ENCODE data around the gene FOSB.
A peak's percentile ranks its signal among the peaks of the same experiment; 100 is the strongest.

Gene FOSB

GRCh38 chr19:45522010-45522941, 54.5 kb downstream of the FOSB start:
- Histone ChIP-seq H3K9ac (ENCODE audit: low read length) (no peak overlapping the region), H3K79me2 (ENCODE audit: low read length) (no peaks in the 10 kb centered on the region), H2AFZ (ENCODE audit: low read depth, low read length) (no peak overlapping the region), H3K36me3 (replicated peaks; ENCODE audit: low read depth, low read length) (peaks cover 51% of the 10 kb centered on the region), H3K9me3 (ENCODE audit: insufficient read depth, low read length) (no peaks in the 10 kb centered on the region), H3K27ac (ENCODE audit: low read length) (0 out of 2 replicates have a peak overlapping the region, but pooled peaks have one; percentile 2), H4K20me1 (ENCODE audit: insufficient read depth, low read length) (no peaks in the 10 kb centered on the region), H3K4me2 (ENCODE audit: low read length) (no peak overlapping the region), H3K27me3 (ENCODE audit: low read depth, low read length) (no peaks in the 10 kb centered on the region), H3K4me1 (ENCODE audit: low read length) (peaks cover 17% of the 10 kb centered on the region), H3K4me3 (ENCODE audit: low read length) (no peak overlapping the region)
- TF ChIP-seq CTCF (IDR thresholded peaks at IDR 0.05; ENCODE audit: low read depth, low read length): no peak
- no peak for TF ChIP-seq EZH2phosphoT487 (IDR thresholded peaks at IDR 0.05; ENCODE audit: low read depth)

- TF ChIP-seq EZH2phosphoT487 (IDR thresholded peaks at IDR 0.05; ENCODE audit: low read depth) (no peak), CTCF (IDR thresholded peaks at IDR 0.05; ENCODE audit: low read depth, low read length) (peak; percentile 94)
- H3K36me3 ChIP-seq (replicated peaks; ENCODE audit: low read depth, low read length): peaks cover 56% of the 10 kb centered on the region
- H3K4me2 ChIP-seq (ENCODE audit: low read length): peak overlapping the region; percentile 15
- no peaks in the 10 kb centered on the region for H3K79me2 ChIP-seq (ENCODE audit: low read length)
- H4K20me1 ChIP-seq (ENCODE audit: insufficient read depth, low read length): no peaks in the 10 kb centered on the region
- H3K27me3 ChIP-seq (ENCODE audit: low read depth, low read length): no peaks in the 10 kb centered on the region
- H3K4me1 ChIP-seq (ENCODE audit: low read length): peaks cover 17% of the 10 kb centered on the region
- H3K4me3 ChIP-seq (ENCODE audit: low read length): no peak overlapping the region
- H3K9me3 ChIP-seq (ENCODE audit: insufficient read depth, low read length): no peaks in the 10 kb centered on the region
- H3K9ac ChIP-seq (ENCODE audit: low read length): no peak overlapping the region
- H3K27ac ChIP-seq (ENCODE audit: low read length): peak overlapping the region; percentile 30
- no peak overlapping the region for H2AFZ ChIP-seq (ENCODE audit: low read depth, low read length)
Observed at GRCh38 chr19:45523642-45524256, 56.0 kb downstream of the FOSB start.

GRCh38 chr19:45524575-45525129, 56.9 kb downstream of the FOSB start:
- H4K20me1 ChIP-seq (ENCODE audit: insufficient read depth, low read length): no peaks in the 10 kb centered on the region
- H3K9me3 ChIP-seq (ENCODE audit: insufficient read depth, low read length): no peaks in the 10 kb centered on the region
- peaks cover 17% of the 10 kb centered on the region for H3K4me1 ChIP-seq (ENCODE audit: low read length)
- no peaks in the 10 kb centered on the region for H3K27me3 ChIP-seq (ENCODE audit: low read depth, low read length)
- peaks cover 65% of the 10 kb centered on the region for H3K36me3 ChIP-seq (replicated peaks; ENCODE audit: low read depth, low read length)
- no peak for TF ChIP-seq EZH2phosphoT487 (IDR thresholded peaks at IDR 0.05; ENCODE audit: low read depth)
- no peak for TF ChIP-seq CTCF (IDR thresholded peaks at IDR 0.05; ENCODE audit: low read depth, low read length)
- no peaks in the 10 kb centered on the region for H3K79me2 ChIP-seq (ENCODE audit: low read length)
- H2AFZ ChIP-seq (ENCODE audit: low read depth, low read length): no peak overlapping the region
- H3K4me3 ChIP-seq (ENCODE audit: low read length): no peak overlapping the region
- no peak overlapping the region for H3K27ac ChIP-seq (ENCODE audit: low read length)
- no peak overlapping the region for H3K4me2 ChIP-seq (ENCODE audit: low read length)
- H3K9ac ChIP-seq (ENCODE audit: low read length): no peak overlapping the region

All from OCI-LY3 (cell line).